ENCODE data around the gene WWOX.
A peak's percentile ranks its signal among the peaks of the same experiment; 100 is the strongest.

The WWOX gene

GRCh38 chr16:78737630-78738029 is 638.2 kb downstream of the WWOX start:
- no peak for DNase-seq (ENCODE audit: low read depth)

- no peak for DNase-seq (ENCODE audit: low read depth)
Measured at GRCh38 chr16:78738557-78738956, 639.1 kb downstream of the WWOX start.

GRCh38 chr16:78740269-78740668 is 640.8 kb downstream of the WWOX start:
- no peak for DNase-seq (ENCODE audit: low read depth)

- peak; percentile 49 for DNase-seq (ENCODE audit: low read depth)
Measured at GRCh38 chr16:78742501-78743283, 643.2 kb downstream of the WWOX start.

- no peak for DNase-seq (ENCODE audit: low read depth)
Measured at GRCh38 chr16:78743556-78743955, 644.1 kb downstream of the WWOX start.

GRCh38 chr16:78744099-78744498 is 644.6 kb downstream of the WWOX start:
- no peak for DNase-seq (ENCODE audit: low read depth)

- DNase-seq (ENCODE audit: low read depth), result no peak
Measured at GRCh38 chr16:78744796-78745107, 645.3 kb downstream of the WWOX start.

GRCh38 chr16:78745108-78746019 is 645.9 kb downstream of the WWOX start:
- DNase-seq (ENCODE audit: low read depth), result no peak

GRCh38 chr16:78746718-78747117 is 647.3 kb downstream of the WWOX start:
- DNase-seq (ENCODE audit: low read depth), result no peak

- no peak for DNase-seq (ENCODE audit: low read depth)
Measured at GRCh38 chr16:78748220-78748929, 648.9 kb downstream of the WWOX start.

GRCh38 chr16:78749745-78750268 is 650.4 kb downstream of the WWOX start:
- DNase-seq (ENCODE audit: low read depth), result no peak

GRCh38 chr16:78750611-78751010 is 651.2 kb downstream of the WWOX start:
- no peak for DNase-seq (ENCODE audit: low read depth)

- no peak for DNase-seq (ENCODE audit: low read depth)
Measured at GRCh38 chr16:78751601-78752000, 652.1 kb downstream of the WWOX start.

- DNase-seq (ENCODE audit: low read depth), result no peak
Measured at GRCh38 chr16:78754713-78755112, 655.3 kb downstream of the WWOX start.

- DNase-seq (ENCODE audit: low read depth), result no peak
Measured at GRCh38 chr16:78755751-78756661, 656.6 kb downstream of the WWOX start.

- DNase-seq (ENCODE audit: low read depth), result no peak
Measured at GRCh38 chr16:78759596-78759995, 660.1 kb downstream of the WWOX start.

GRCh38 chr16:78760611-78761010 is 661.2 kb downstream of the WWOX start:
- DNase-seq (ENCODE audit: low read depth), result no peak

GRCh38 chr16:78761427-78761826 is 662.0 kb downstream of the WWOX start:
- DNase-seq (ENCODE audit: low read depth), result no peak

GRCh38 chr16:78762222-78762621 is 662.8 kb downstream of the WWOX start:
- DNase-seq (ENCODE audit: low read depth), result no peak

GRCh38 chr16:78763821-78764440 is 664.5 kb downstream of the WWOX start:
- DNase-seq (ENCODE audit: low read depth), result no peak

GRCh38 chr16:78764478-78764877 is 665.0 kb downstream of the WWOX start:
- DNase-seq (ENCODE audit: low read depth), result no peak

Data from stimulated activated CD8-positive, alpha-beta memory T cell treated with anti-CD3 and anti-CD28 coated beads, Interleukin-7, amount 100 ng/mL, for 24 hours (primary cell).